ENCODE measurements around the gene LANCL3. TPM values are rescaled to one million over a fixed set of nuclear protein-coding genes. Genes with fewer than 3 reads are reported as not detected.

The LANCL3 gene
- total RNA-seq, 1 experiment from 2014 or later, result 0.48 TPM

GRCh38 chrX:37652589-37653231 is 81.2 kb downstream of the LANCL3 start:
- Mint-ChIP-seq H3K4me3 (no peak overlapping the region), H3K36me3 (no peaks in the 10 kb centered on the region), H3K27ac (no peak overlapping the region; the same call in 1 of the 2 replicates), H3K27me3 (ENCODE audit: low read depth) (no peaks in the 10 kb centered on the region; the same call in 1 of the 2 replicates), H3K4me1 (peaks cover 21% of the 10 kb centered on the region), H3K9me3 (no peaks in the 10 kb centered on the region)
- ATAC-seq (no peak), DNase-seq (ENCODE audit: low spot score) (no peak)
- TF ChIP-seq E2F4 (CRISPR knock-in tag; IDR thresholded peaks at IDR 0.05; ENCODE audit: borderline replicate concordance, low read depth) (no peak), IRF1 (CRISPR knock-in tag; IDR thresholded peaks at IDR 0.05) (no peak), CREM (CRISPR knock-in tag; IDR thresholded peaks at IDR 0.05) (no peak), NFATC4 (CRISPR knock-in tag; IDR thresholded peaks at IDR 0.05) (no peak), ZNF121 (CRISPR knock-in tag; IDR thresholded peaks at IDR 0.05) (no peak), SMAD3 (CRISPR knock-in tag; IDR thresholded peaks at IDR 0.05; ENCODE audit: borderline replicate concordance) (no peak), USF2 (CRISPR knock-in tag; IDR thresholded peaks at IDR 0.05) (no peak), CTCF (IDR thresholded peaks at IDR 0.05) (no peak), EMX1 (CRISPR knock-in tag; IDR thresholded peaks at IDR 0.05) (no peak), ZBTB21 (CRISPR knock-in tag; IDR thresholded peaks at IDR 0.05; ENCODE audit: borderline replicate concordance) (no peak), HMGXB4 (CRISPR knock-in tag; IDR thresholded peaks at IDR 0.05) (no peak), FOXP1 (CRISPR knock-in tag; IDR thresholded peaks at IDR 0.05; ENCODE audit: borderline replicate concordance) (no peak), RORB (CRISPR knock-in tag; IDR thresholded peaks at IDR 0.05) (no peak), ZNF219 (CRISPR knock-in tag; IDR thresholded peaks at IDR 0.05; ENCODE audit: borderline replicate concordance) (no peak)
- ChIA-PET POLR2A (no interaction called here), CTCF (no interaction called here)

GRCh38 chrX:37653397-37654085 is 82.1 kb downstream of the LANCL3 start:
- ATAC-seq, result no peak
- DNase-seq (ENCODE audit: low spot score), result no peak
- CTCF ChIA-PET, result no interaction called here
- Mint-ChIP-seq H3K4me1 (peaks cover 21% of the 10 kb centered on the region), H3K27ac (no peak overlapping the region), H3K27me3 (ENCODE audit: low read depth) (no peaks in the 10 kb centered on the region; the same call in 1 of the 2 replicates), H3K4me3 (no peak overlapping the region), H3K36me3 (no peaks in the 10 kb centered on the region), H3K9me3 (no peaks in the 10 kb centered on the region)
- TF ChIP-seq ATF1 (CRISPR knock-in tag; IDR thresholded peaks at IDR 0.05), result no peak
- no peak for TF ChIP-seq ELF4 (CRISPR knock-in tag; IDR thresholded peaks at IDR 0.05; ENCODE audit: low read depth)
- TF ChIP-seq PRDM15 (CRISPR knock-in tag; IDR thresholded peaks at IDR 0.05), result no peak
- TF ChIP-seq ZNF263 (CRISPR knock-in tag; IDR thresholded peaks at IDR 0.05; ENCODE audit: low read depth), result no peak
- POLR2A ChIA-PET, result no interaction called here

All from WTC11 (cell line).